Ramos (cell line): ENCODE results near the gene PKNOX2.

Experiments
- in situ Hi-C: fragments of 300-500 bp; cut with MboI; formaldehyde crosslinking; loops from one replicate; pipeline ENCODE4 v1.14.3; 2022; ENCODE audit warnings: low sequenced_read_pairs; ENCODE audit not compliant: unreplicated experiment

Gene PKNOX2

GRCh38 chr11:125370561-125371389, 206.2 kb downstream of the PKNOX2 start:
- in situ Hi-C loops: no loop called here

GRCh38 chr11:125371431-125371935, 206.9 kb downstream of the PKNOX2 start:
- in situ Hi-C loops: no loop called here

GRCh38 chr11:125372088-125372487, 207.5 kb downstream of the PKNOX2 start:
- in situ Hi-C loops: no loop called here

- in situ Hi-C loops: no loop called here
Observed at GRCh38 chr11:125372911-125373310, 208.4 kb downstream of the PKNOX2 start.

- in situ Hi-C loops: no loop called here
Observed at GRCh38 chr11:125373426-125374391, 209.2 kb downstream of the PKNOX2 start.

GRCh38 chr11:125374398-125374797, 209.8 kb downstream of the PKNOX2 start:
- in situ Hi-C loops: no loop called here

- in situ Hi-C loops: no loop called here
Observed at GRCh38 chr11:125375146-125375545, 210.6 kb downstream of the PKNOX2 start.

GRCh38 chr11:125376117-125376516, 211.6 kb downstream of the PKNOX2 start:
- in situ Hi-C loops: no loop called here

GRCh38 chr11:125376856-125377255, 212.3 kb downstream of the PKNOX2 start:
- in situ Hi-C loops: no loop called here

- in situ Hi-C loops: no loop called here
Observed at GRCh38 chr11:125378083-125378482, 213.5 kb downstream of the PKNOX2 start.

GRCh38 chr11:125378571-125378970, 214.0 kb downstream of the PKNOX2 start:
- in situ Hi-C loops: no loop called here

GRCh38 chr11:125379565-125379964, 215.0 kb downstream of the PKNOX2 start:
- in situ Hi-C loops: no loop called here

GRCh38 chr11:125379981-125380380, 215.4 kb downstream of the PKNOX2 start:
- in situ Hi-C loops: no loop called here

GRCh38 chr11:125380756-125381445, 216.3 kb downstream of the PKNOX2 start:
- in situ Hi-C loops: no loop called here

GRCh38 chr11:125381499-125382044, 217.0 kb downstream of the PKNOX2 start:
- in situ Hi-C loops: no loop called here

- in situ Hi-C loops: no loop called here
Observed at GRCh38 chr11:125382314-125382791, 217.8 kb downstream of the PKNOX2 start.

GRCh38 chr11:125382822-125383221, 218.3 kb downstream of the PKNOX2 start:
- in situ Hi-C loops: no loop called here

- in situ Hi-C loops: no loop called here
Observed at GRCh38 chr11:125384825-125385224, 220.3 kb downstream of the PKNOX2 start.

- in situ Hi-C loops: no loop called here
Observed at GRCh38 chr11:125387901-125388300, 223.3 kb downstream of the PKNOX2 start.

GRCh38 chr11:125388611-125389010, 224.1 kb downstream of the PKNOX2 start:
- in situ Hi-C loops: no loop called here
